ENCODE results near the gene CARD9.
A peak's percentile ranks its signal among the peaks of the same experiment; 100 is the strongest.

CARD9 gene

GRCh38 chr9:136330406-136330990 lies 43.0 kb downstream of the CARD9 start:
- no peak for DNase-seq
- ATAC-seq (replicated peaks) = no peak
- Mint-ChIP-seq H3K27ac (no peak overlapping the region), H3K27me3 (peaks cover 7 to 20% of the 10 kb centered on the region in 2 donors), H3K9me3 (no peaks in the 10 kb centered on the region), H3K4me1 (peaks cover 7 to 28% of the 10 kb centered on the region in 2 donors), H3K4me3 (no peak overlapping the region), H3K36me3 (no peaks in the 10 kb centered on the region)

- Mint-ChIP-seq H3K27me3 (peaks cover 7 to 20% of the 10 kb centered on the region in 2 donors), H3K4me1 (peaks cover 7 to 28% of the 10 kb centered on the region in 2 donors), H3K9me3 (no peaks in the 10 kb centered on the region), H3K4me3 (no peak overlapping the region), H3K36me3 (no peaks in the 10 kb centered on the region), H3K27ac (no peak overlapping the region)
- no peak for DNase-seq
- ATAC-seq (replicated peaks) = no peak
These were observed 43.6 kb downstream of the CARD9 start for GRCh38 chr9:136329636-136330405.

GRCh38 chr9:136329211-136329627 lies 44.2 kb downstream of the CARD9 start:
- ATAC-seq (replicated peaks) = no peak
- Mint-ChIP-seq H3K4me3 (no peak overlapping the region), H3K27me3 (peaks cover 7 to 20% of the 10 kb centered on the region in 2 donors)

GRCh38 chr9:136328622-136329041 lies 44.8 kb downstream of the CARD9 start:
- no peaks in the 10 kb centered on the region for H3K9me3 Mint-ChIP-seq
- ATAC-seq (replicated peaks) (peak; percentile 25 to 45), DNase-seq (no peak)
- peak overlapping the region; percentile 4 for H3K27ac Mint-ChIP-seq
- peaks cover 7 to 31% of the 10 kb centered on the region in 2 donors for H3K4me1 Mint-ChIP-seq
- peak overlapping the region; percentile 52 to 54 for H3K4me3 Mint-ChIP-seq
- no peaks in the 10 kb centered on the region for H3K36me3 Mint-ChIP-seq
- peaks cover 7 to 20% of the 10 kb centered on the region in 2 donors for H3K27me3 Mint-ChIP-seq

More at GRCh38 chr9:136329211-136329627, 44.2 kb downstream of the CARD9 start:
- Mint-ChIP-seq H3K4me1 (peaks cover 7 to 28% of the 10 kb centered on the region in 2 donors), H3K9me3 (no peaks in the 10 kb centered on the region), H3K36me3 (no peaks in the 10 kb centered on the region), H3K27ac (no peak overlapping the region)
- DNase-seq = no peak

- Mint-ChIP-seq H3K9me3 (no peaks in the 10 kb centered on the region), H3K4me3 (peak overlapping the region; percentile 52 to 54), H3K4me1 (peaks cover 7 to 35% of the 10 kb centered on the region in 2 donors), H3K27me3 (peaks cover 7 to 20% of the 10 kb centered on the region in 2 donors), H3K36me3 (no peaks in the 10 kb centered on the region), H3K27ac (no peak overlapping the region)
- peak; percentile 30 to 37 for ATAC-seq (replicated peaks)
- DNase-seq = no peak
These were observed 45.4 kb downstream of the CARD9 start for GRCh38 chr9:136328011-136328621.

- Mint-ChIP-seq H3K27me3 (peaks cover 7 to 20% of the 10 kb centered on the region in 2 donors), H3K4me1 (peaks cover 7 to 35% of the 10 kb centered on the region in 2 donors), H3K36me3 (no peaks in the 10 kb centered on the region), H3K9me3 (no peaks in the 10 kb centered on the region), H3K27ac (no peak within 1 kb of the TSS), H3K4me3 (peak within 1 kb of the TSS; percentile 71 to 75)
- DNase-seq = no peak
- ATAC-seq (replicated peaks) = peak; percentile 45 to 49
These were observed 46.0 kb downstream of the CARD9 start, which contains the start of gene GPSM1 for GRCh38 chr9:136327304-136327974. TSS of gene GPSM1 (plus strand) at chr9:136327539. CDS start at chr9:136327696, 157 bp downstream.

- Mint-ChIP-seq H3K27ac (no peak overlapping the region), H3K4me1 (peaks cover 7 to 35% of the 10 kb centered on the region in 2 donors), H3K27me3 (peaks cover 7 to 20% of the 10 kb centered on the region in 2 donors), H3K4me3 (peak overlapping the region; percentile 71 to 75), H3K36me3 (no peaks in the 10 kb centered on the region), H3K9me3 (no peaks in the 10 kb centered on the region)
- DNase-seq (no peak), ATAC-seq (replicated peaks) (peak in 1 of 2 donors; percentile 1)
These were observed 46.6 kb downstream of the CARD9 start for GRCh38 chr9:136326761-136327303.

GRCh38 chr9:136326061-136326760 lies 47.3 kb downstream of the CARD9 start:
- no peak for ATAC-seq (replicated peaks)
- H3K4me1 Mint-ChIP-seq = peaks cover 7 to 35% of the 10 kb centered on the region in 2 donors
- no peaks in the 10 kb centered on the region for H3K9me3 Mint-ChIP-seq
- no peaks in the 10 kb centered on the region for H3K36me3 Mint-ChIP-seq
- DNase-seq = no peak
- no peak overlapping the region for H3K27ac Mint-ChIP-seq
- peak overlapping the region; percentile 71 to 75 for H3K4me3 Mint-ChIP-seq
- H3K27me3 Mint-ChIP-seq = peaks cover 7 to 20% of the 10 kb centered on the region in 2 donors

GRCh38 chr9:136325358-136325757 lies 48.1 kb downstream of the CARD9 start:
- ATAC-seq (replicated peaks) (no peak), DNase-seq (no peak)
- Mint-ChIP-seq H3K9me3 (no peaks in the 10 kb centered on the region), H3K27me3 (peaks cover 7 to 15% of the 10 kb centered on the region in 2 donors), H3K27ac (no peak overlapping the region), H3K4me1 (peaks cover 7 to 31% of the 10 kb centered on the region in 2 donors), H3K36me3 (no peaks in the 10 kb centered on the region), H3K4me3 (no peak overlapping the region)

GRCh38 chr9:136324501-136325300 lies 48.8 kb downstream of the CARD9 start:
- Mint-ChIP-seq H3K9me3 (no peaks in the 10 kb centered on the region), H3K27me3 (peaks cover 7 to 11% of the 10 kb centered on the region in 2 donors), H3K27ac (no peak overlapping the region), H3K4me1 (peaks cover 7 to 28% of the 10 kb centered on the region in 2 donors), H3K4me3 (no peak overlapping the region), H3K36me3 (no peaks in the 10 kb centered on the region)
- DNase-seq = no peak
- ATAC-seq (replicated peaks) = no peak

- H3K9me3 Mint-ChIP-seq = no peaks in the 10 kb centered on the region
- ATAC-seq (replicated peaks) = no peak
These were observed 50.1 kb downstream of the CARD9 start for GRCh38 chr9:136323371-136323789.

GRCh38 chr9:136322756-136323330 lies 50.6 kb downstream of the CARD9 start:
- Mint-ChIP-seq H3K9me3 (no peaks in the 10 kb centered on the region), H3K4me3 (no peak overlapping the region), H3K4me1 (peaks cover 9 to 22% of the 10 kb centered on the region in 2 donors), H3K27me3 (peaks cover 2 to 5% of the 10 kb centered on the region in 2 donors), H3K27ac (no peak overlapping the region), H3K36me3 (no peaks in the 10 kb centered on the region)
- ATAC-seq (replicated peaks) = no peak
- no peak for DNase-seq

More at GRCh38 chr9:136323371-136323789, 50.1 kb downstream of the CARD9 start:
- Mint-ChIP-seq H3K4me3 (no peak overlapping the region), H3K36me3 (no peaks in the 10 kb centered on the region), H3K27me3 (peaks cover 0 to 3% of the 10 kb centered on the region in 2 donors), H3K4me1 (peaks cover 5 to 19% of the 10 kb centered on the region in 2 donors), H3K27ac (no peak overlapping the region)
- no peak for DNase-seq
